ENCODE data around the gene EPHB1.

GRCh38 chr3:134887536-134887935 is 92.5 kb downstream of the EPHB1 start:
- TF ChIP-seq CTCF (conservative IDR thresholded peaks at IDR 0.05; ENCODE audit: low read depth, low read length), result no peak
- TF ChIP-seq EZH2 (IDR thresholded peaks at IDR 0.05; ENCODE audit: borderline replicate concordance, low read depth, low read length, poor library complexity, severe bottlenecking), result no peak

Measured in A673 (cell line).